CD14-positive monocyte (primary cell): ENCODE data around the gene KIAA0753. TPM values are rescaled to one million over a fixed set of nuclear protein-coding genes. Genes with fewer than 3 reads are reported as not detected.

Source experiments
- DNase-seq, 3 donors: peaks; one replicate each; pipeline ENCODE4 v3.0.0-alpha.2; 2011 to 2022
- H2AFZ ChIP-seq: 2 replicates; pipeline ENCODE4 v1.6.0; 2012; ENCODE audit warnings: mild to moderate bottlenecking, low read depth, low read length, inconsistent platforms; ENCODE audit not compliant: insufficient read depth, poor library complexity, severe bottlenecking
- H3K27ac ChIP-seq, 2 donors: 1 replicate in 1 of 2; 2 replicates in 1 of 2; pipeline ENCODE4 v1.5.1; 2012 to 2013; ENCODE audit warnings: low read length in 2 of 2, control low read depth in 1 of 2, inconsistent platforms in 1 of 2, low read depth in 1 of 2, mild to moderate bottlenecking in 1 of 2
- H3K27me3 ChIP-seq, 2 donors: one replicate each; pipeline versions ENCODE4 v1.6.0 to v1.6.1; 2011 to 2013; ENCODE audit warnings: low read length in 2 of 2; ENCODE audit not compliant: control insufficient read depth in 2 of 2, insufficient read depth in 2 of 2
- H3K36me3 ChIP-seq, 2 donors: replicated peaks in 1 of 2; 1 replicate in 1 of 2; 2 replicates in 1 of 2; pipeline versions ENCODE4 v1.5.1 to v1.6.1; 2012 to 2013; ENCODE audit warnings: low read length in 2 of 2, control low read depth in 1 of 2, inconsistent platforms in 1 of 2, mild to moderate bottlenecking in 1 of 2; ENCODE audit not compliant: insufficient read depth in 2 of 2, control insufficient read depth in 1 of 2
- H3K4me1 ChIP-seq, 2 donors: 1 replicate in 1 of 2; 2 replicates in 1 of 2; pipeline versions ENCODE4 v1.5.1 to v1.6.1; 2012 to 2013; ENCODE audit warnings: low read length in 2 of 2, control low read depth in 1 of 2, inconsistent platforms in 1 of 2, mild to moderate bottlenecking in 1 of 2, moderate library complexity in 1 of 2; ENCODE audit not compliant: insufficient read depth in 2 of 2, control insufficient read depth in 1 of 2
- H3K4me2 ChIP-seq: replicated peaks from 2 replicates; pipeline ENCODE3; 2012; ENCODE audit warnings: low read length, moderate library complexity, mild to moderate bottlenecking; ENCODE audit not compliant: poor library complexity, severe bottlenecking; ENCODE audit errors: extremely low read depth
- H3K4me3 ChIP-seq, 3 experiments: fragments of 200-600 bp in 1 of 3; sonication (generic) in 1 of 3; replicated peaks in 1 of 3; 1 replicate in 2 of 3; 2 replicates in 1 of 3; pipeline ENCODE4 v1.5.1; 2011 to 2013; ENCODE audit warnings: low read length in 3 of 3, mild to moderate bottlenecking in 3 of 3, control low read depth in 2 of 3, low read depth in 2 of 3, inconsistent platforms in 1 of 3, moderate library complexity in 1 of 3
- H3K79me2 ChIP-seq: 2 replicates; pipeline ENCODE4 v1.6.0; 2012; ENCODE audit warnings: mild to moderate bottlenecking, control low read depth, inconsistent platforms, low read length, moderate library complexity; ENCODE audit not compliant: insufficient read depth
- H3K9ac ChIP-seq: 2 replicates; pipeline ENCODE4 v1.6.0; 2017; ENCODE audit warnings: low read length, mild to moderate bottlenecking; ENCODE audit not compliant: insufficient read depth, poor library complexity, severe bottlenecking
- H3K9me3 ChIP-seq, 2 donors: replicated peaks in 1 of 2; 1 replicate in 1 of 2; 2 replicates in 1 of 2; pipeline versions ENCODE4 v1.5.1 to v1.6.1; 2012 to 2013; ENCODE audit warnings: low read length in 2 of 2, control low read depth in 1 of 2; ENCODE audit not compliant: control insufficient read depth in 1 of 2, insufficient read depth in 1 of 2
- H4K20me1 ChIP-seq: 2 replicates; pipeline ENCODE4 v1.6.0; 2012; ENCODE audit warnings: mild to moderate bottlenecking, low read length, control low read depth, moderate library complexity; ENCODE audit not compliant: insufficient read depth
- H3K27ac Mint-ChIP-seq, 7 donors: one replicate each; pipeline ENCODE4 v1.8.0; 2020; ENCODE audit warnings: mild to moderate bottlenecking in 7 of 7, mixed read lengths in 7 of 7, moderate library complexity in 6 of 7, inconsistent platforms in 2 of 7
- H3K27me3 Mint-ChIP-seq, 3 donors: one replicate each; pipeline ENCODE4 v1.8.0; 2021 to 2022; ENCODE audit warnings: low read depth in 3 of 3, mild to moderate bottlenecking in 3 of 3, mixed read lengths in 3 of 3, moderate library complexity in 3 of 3, inconsistent platforms in 1 of 3
- H3K36me3 Mint-ChIP-seq, 2 donors: one replicate each; pipeline ENCODE4 v1.8.0; 2020; ENCODE audit warnings: mixed read lengths in 2 of 2, inconsistent platforms in 1 of 2, mild to moderate bottlenecking in 1 of 2
- H3K4me1 Mint-ChIP-seq: one replicate; pipeline ENCODE4 v1.8.0; 2020; ENCODE audit warnings: mild to moderate bottlenecking, mixed read lengths
- H3K4me3 Mint-ChIP-seq, 2 donors: one replicate each; pipeline ENCODE4 v1.8.0; 2020; ENCODE audit warnings: mild to moderate bottlenecking in 2 of 2, mixed read lengths in 2 of 2, moderate library complexity in 1 of 2
- H3K9me3 Mint-ChIP-seq, 7 donors: one replicate each; pipeline ENCODE4 v1.8.0; 2020 to 2022; ENCODE audit warnings: mixed read lengths in 7 of 7, mild to moderate bottlenecking in 6 of 7, moderate library complexity in 6 of 7, inconsistent platforms in 2 of 7
- CTCF ChIP-seq: fragments of 200-600 bp; IDR thresholded peaks from one replicate; pipeline ENCODE4 v1.8.0; 2022; ENCODE audit warnings: antibody characterized with exemption, mild to moderate bottlenecking
- WGBS: methylation state at CpG from one replicate; pipeline ENCODE4 v1.1.5; 2013; ENCODE audit warnings: missing lambda C conversion rate; ENCODE audit not compliant: insufficient coverage; 5-methylcytosine and 5-hydroxymethylcytosine counted together
- intact Hi-C, 2 donors: fragments of 100-400 bp; cut with micrococcal nuclease; formaldehyde crosslinking; loops; one replicate each; pipeline versions ENCODE4 v1.15.0 to v1.15.1; 2023
- polyA plus RNA-seq, 3 donors: library from polyadenylated mRNA; depleted of rRNA in 1 of 3; unstranded in 2 of 3; stranded (reverse) in 1 of 3; fragments of 300-500 nt in 2 of 3; fragments of >200 nt in 1 of 3; fragmentation: Illumina TruSeq in 2 of 3; gene quantifications; 1 replicate in 2 of 3; 2 replicates in 1 of 3; pipeline ENCODE4 v1.2.3, GENCODE V29; 2012 to 2021

KIAA0753 gene
- polyA plus RNA-seq, 3 donors: 1.7 to 6.6 (median 3.5) TPM

GRCh38 chr17:6555331-6556120 lies 85.0 kb downstream of the KIAA0753 start:
- no peak overlapping the region for H2AFZ ChIP-seq
- peaks cover 69 to 82% (median 76%) of the 10 kb centered on the region in 3 donors for H3K27me3 Mint-ChIP-seq
- H3K27ac ChIP-seq: no peak overlapping the region
- H3K9ac ChIP-seq: no peak overlapping the region
- peak; percentile 3 to 43 (median 15) for DNase-seq
- peaks cover 0 to 18% of the 10 kb centered on the region in 2 donors for H3K9me3 ChIP-seq
- H3K4me2 ChIP-seq: peak overlapping the region; percentile 51
- no peaks in the 10 kb centered on the region for H3K36me3 ChIP-seq
- WGBS: 0% methylated on average over 26 of the region's 56 CpGs
- peak overlapping the region; percentile 56 to 63 for H3K4me3 Mint-ChIP-seq
- intact Hi-C loops: no loop called here
- no peak overlapping the region for H3K4me3 ChIP-seq
- H4K20me1 ChIP-seq: no peaks in the 10 kb centered on the region
- H3K36me3 Mint-ChIP-seq: peaks cover 0 to 7% of the 10 kb centered on the region in 2 donors
- H3K27ac Mint-ChIP-seq: no peak overlapping the region
- no peak for TF ChIP-seq CTCF
- H3K4me1 ChIP-seq: peaks cover 0 to 10% of the 10 kb centered on the region in 2 donors
- H3K79me2 ChIP-seq: no peaks in the 10 kb centered on the region
- H3K9me3 Mint-ChIP-seq: peaks cover 0 to 20% (median 5%) of the 10 kb centered on the region in 7 donors
- H3K4me1 Mint-ChIP-seq: peaks cover 10% of the 10 kb centered on the region
- peaks cover 33 to 52% of the 10 kb centered on the region in 2 donors for H3K27me3 ChIP-seq

- no peak overlapping the region for H3K9ac ChIP-seq
- peaks cover 0 to 10% of the 10 kb centered on the region in 2 donors for H3K4me1 ChIP-seq
- H4K20me1 ChIP-seq: no peaks in the 10 kb centered on the region
- Mint-ChIP-seq H3K27me3 (peaks cover 64 to 81% (median 72%) of the 10 kb centered on the region in 3 donors), H3K9me3 (peaks cover 0 to 20% (median 5%) of the 10 kb centered on the region in 7 donors), H3K4me3 (peak overlapping the region; percentile 56 to 77), H3K36me3 (peaks cover 0 to 7% of the 10 kb centered on the region in 2 donors), H3K4me1 (peaks cover 10% of the 10 kb centered on the region), H3K27ac (no peak overlapping the region)
- 41% methylated on average over 10 of the region's 12 CpGs for WGBS
- H2AFZ ChIP-seq: no peak overlapping the region
- peaks cover 33 to 52% of the 10 kb centered on the region in 2 donors for H3K27me3 ChIP-seq
- no peaks in the 10 kb centered on the region for H3K36me3 ChIP-seq
- intact Hi-C loops: no loop called here
- H3K4me2 ChIP-seq: no peak overlapping the region
- H3K9me3 ChIP-seq: peaks cover 0 to 18% of the 10 kb centered on the region in 2 donors
- H3K79me2 ChIP-seq: no peaks in the 10 kb centered on the region
- DNase-seq: no peak
- TF ChIP-seq CTCF: no peak
- H3K4me3 ChIP-seq: no peak overlapping the region
- no peak overlapping the region for H3K27ac ChIP-seq
Measured at GRCh38 chr17:6554871-6555330, 85.6 kb downstream of the KIAA0753 start.
